GM20000 (cell line): Measurements from ENCODE around the gene CCDC97.
"Not testable (repeated sequence)": the region's sequence is repeated elsewhere in the genome, so short reads cannot be mapped to it uniquely, and the experiment has no call there.

ENCODE experiments used
- DNase-seq: peaks from one replicate; pipeline ENCODE4 v3.0.0; 2012; ENCODE audit warnings: low spot score
- CTCF ChIP-seq: IDR thresholded peaks from 2 replicates; pipeline ENCODE4 v1.5.1; 2012; ENCODE audit warnings: mild to moderate bottlenecking, control low read depth; ENCODE audit errors: extremely low read depth, missing control alignments

Gene CCDC97

GRCh38 chr19:41288673-41289530 lies 21.1 kb upstream of the CCDC97 start:
- DNase-seq, result no peak
- no peak for TF ChIP-seq CTCF

DNA sequence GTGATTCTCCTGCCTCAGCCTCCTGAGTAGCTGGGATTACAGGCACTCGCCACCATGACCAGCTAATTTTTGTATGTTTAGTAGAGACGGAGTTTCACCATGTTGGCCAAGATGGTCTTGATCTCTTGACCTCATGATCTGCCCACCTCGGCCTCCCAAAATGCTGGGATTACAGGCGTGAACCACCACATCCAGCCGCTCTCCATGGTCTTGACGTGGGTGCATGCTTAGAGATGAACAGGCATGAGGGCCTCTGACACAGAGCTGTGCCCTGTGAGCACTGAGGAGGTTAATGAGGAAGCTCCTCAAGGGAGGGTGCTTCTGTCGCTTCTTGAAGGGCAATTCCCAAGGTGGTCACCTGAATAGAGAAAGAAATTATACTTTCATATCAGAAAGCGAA lies 20.2 kb upstream of the CCDC97 start:
- DNase-seq, result not testable (repeated sequence)

GRCh38 chr19:41294393-41294792 lies 15.6 kb upstream of the CCDC97 start:
- DNase-seq, result no peak
- TF ChIP-seq CTCF, result no peak

GRCh38 chr19:41295499-41295898 lies 14.5 kb upstream of the CCDC97 start:
- DNase-seq, result no peak
- no peak for TF ChIP-seq CTCF

DNA sequence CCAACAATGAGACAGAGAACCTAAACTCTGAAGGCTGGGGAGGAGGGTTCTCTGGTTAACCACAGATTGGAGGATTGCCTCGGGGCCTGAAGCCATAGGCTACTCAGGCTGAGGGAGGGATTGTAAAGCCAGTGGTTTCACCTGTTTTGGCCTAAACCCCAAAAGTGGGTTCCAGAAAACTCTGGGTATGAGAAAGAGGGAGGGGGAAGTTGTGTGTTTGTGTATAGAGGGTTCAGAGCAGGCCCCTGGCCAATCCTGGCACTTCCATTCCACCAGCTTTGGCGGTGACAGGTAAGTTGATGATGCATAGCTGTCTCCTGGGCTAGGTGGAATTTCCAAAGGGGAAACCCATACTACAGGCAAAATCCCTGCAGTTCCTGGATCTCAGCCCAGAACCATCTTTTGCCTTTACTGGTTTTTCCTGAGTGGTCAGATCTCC lies 13.5 kb upstream of the CCDC97 start:
- no peak for DNase-seq
- no peak for TF ChIP-seq CTCF

GRCh38 chr19:41297628-41298347 lies 12.2 kb upstream of the CCDC97 start:
- DNase-seq, result peak; percentile 88
- TF ChIP-seq CTCF, result no peak

GRCh38 chr19:41298348-41298964 lies 11.5 kb upstream of the CCDC97 start:
- DNase-seq, result no peak
- TF ChIP-seq CTCF, result no peak
